Measurements from ENCODE around the gene GTPBP4. TPM values are rescaled to one million over a fixed set of nuclear protein-coding genes. Genes with fewer than 3 reads are reported as not detected.

The GTPBP4 gene
- total and polyA plus RNA-seq, 2 donors (not counting 1 experiment from before 2014, with no cell fraction given), result 28.7 to 34.4 TPM

GRCh38 chr10:955820-956217 lies 32.4 kb upstream of the GTPBP4 start:
- Histone ChIP-seq H3K9me3 (ENCODE audit: control insufficient read depth, insufficient read depth, low read depth, low read length) (no peaks in the 10 kb centered on the region), H3K27ac (ENCODE audit: insufficient read depth, low read length) (no peak overlapping the region), H4K20me1 (ENCODE audit: control insufficient read depth, extremely low read depth, insufficient read depth, low read length) (no peaks in the 10 kb centered on the region), H3K4me3 (replicated peaks in 1 of 4; ENCODE audit: control extremely low read depth in 1 of 4, insufficient read depth in 1 of 4, low read depth in 3 of 4, low read length in 4 of 4) (no peak overlapping the region), H3K4me1 (ENCODE audit: control insufficient read depth, extremely low read depth, insufficient read depth, low read length) (no peaks in the 10 kb centered on the region), H3K79me2 (ENCODE audit: control insufficient read depth, insufficient read depth, low read length) (no peaks in the 10 kb centered on the region), H3K36me3 (ENCODE audit: control insufficient read depth, insufficient read depth, low read length) (no peaks in the 10 kb centered on the region), H3K4me2 (ENCODE audit: extremely low read depth, insufficient read depth, low read length) (no peak overlapping the region), H2AFZ (ENCODE audit: low read length) (no peak overlapping the region), H3K9ac (ENCODE audit: insufficient read depth, low read length) (no peak overlapping the region), H3K27me3 (ENCODE audit: control insufficient read depth, insufficient read depth, low read length) (peaks cover 5% of the 10 kb centered on the region)
- DNase-seq (ENCODE audit: low read depth in 2 of 2), result no peak
- no peak for TF ChIP-seq CTCF (conservative IDR thresholded peaks at IDR 0.05 in 1 of 2, IDR thresholded peaks at IDR 0.05 in 1 of 2; ENCODE audit: low read depth in 1 of 2, low read length in 2 of 2)

GRCh38 chr10:958106-958505 lies 30.1 kb upstream of the GTPBP4 start:
- Histone ChIP-seq H3K27ac (ENCODE audit: insufficient read depth, low read length) (no peak overlapping the region), H3K4me2 (ENCODE audit: extremely low read depth, insufficient read depth, low read length) (no peak overlapping the region), H3K36me3 (ENCODE audit: control insufficient read depth, insufficient read depth, low read length) (no peaks in the 10 kb centered on the region), H3K9me3 (ENCODE audit: control insufficient read depth, insufficient read depth, low read depth, low read length) (no peaks in the 10 kb centered on the region), H3K4me1 (ENCODE audit: control insufficient read depth, extremely low read depth, insufficient read depth, low read length) (no peaks in the 10 kb centered on the region), H3K79me2 (ENCODE audit: control insufficient read depth, insufficient read depth, low read length) (no peaks in the 10 kb centered on the region), H2AFZ (ENCODE audit: low read length) (no peak overlapping the region), H3K4me3 (replicated peaks in 1 of 4; ENCODE audit: control extremely low read depth in 1 of 4, insufficient read depth in 1 of 4, low read depth in 3 of 4, low read length in 4 of 4) (no peak overlapping the region), H3K27me3 (ENCODE audit: control insufficient read depth, insufficient read depth, low read length) (peaks cover 5% of the 10 kb centered on the region), H4K20me1 (ENCODE audit: control insufficient read depth, extremely low read depth, insufficient read depth, low read length) (no peaks in the 10 kb centered on the region), H3K9ac (ENCODE audit: insufficient read depth, low read length) (no peak overlapping the region)
- DNase-seq (ENCODE audit: low read depth in 2 of 2), result no peak
- TF ChIP-seq EZH2 (IDR thresholded peaks at IDR 0.05; ENCODE audit: low read length, missing control alignments), result no peak
- TF ChIP-seq CTCF (conservative IDR thresholded peaks at IDR 0.05 in 1 of 2, IDR thresholded peaks at IDR 0.05 in 1 of 2; ENCODE audit: low read depth in 1 of 2, low read length in 2 of 2), result no peak

GRCh38 chr10:958856-959255 lies 29.4 kb upstream of the GTPBP4 start:
- TF ChIP-seq CTCF (conservative IDR thresholded peaks at IDR 0.05 in 1 of 2, IDR thresholded peaks at IDR 0.05 in 1 of 2; ENCODE audit: low read depth in 1 of 2, low read length in 2 of 2) (no peak), EZH2 (IDR thresholded peaks at IDR 0.05; ENCODE audit: low read length, missing control alignments) (no peak)
- no peak overlapping the region for H3K4me3 ChIP-seq (replicated peaks in 1 of 4; ENCODE audit: control extremely low read depth in 1 of 4, insufficient read depth in 1 of 4, low read depth in 3 of 4, low read length in 4 of 4)

More at GRCh38 chr10:958856-959255, 29.4 kb upstream of the GTPBP4 start:
- DNase-seq (ENCODE audit: low read depth in 2 of 2), result no peak
- no peaks in the 10 kb centered on the region for H3K79me2 ChIP-seq (ENCODE audit: control insufficient read depth, insufficient read depth, low read length)
- no peaks in the 10 kb centered on the region for H4K20me1 ChIP-seq (ENCODE audit: control insufficient read depth, extremely low read depth, insufficient read depth, low read length)
- no peaks in the 10 kb centered on the region for H3K4me1 ChIP-seq (ENCODE audit: control insufficient read depth, extremely low read depth, insufficient read depth, low read length)
- H3K9me3 ChIP-seq (ENCODE audit: control insufficient read depth, insufficient read depth, low read depth, low read length), result no peaks in the 10 kb centered on the region
- no peak overlapping the region for H3K4me2 ChIP-seq (ENCODE audit: extremely low read depth, insufficient read depth, low read length)
- H3K27me3 ChIP-seq (ENCODE audit: control insufficient read depth, insufficient read depth, low read length), result peaks cover 3% of the 10 kb centered on the region
- no peak overlapping the region for H3K27ac ChIP-seq (ENCODE audit: insufficient read depth, low read length)
- H3K9ac ChIP-seq (ENCODE audit: insufficient read depth, low read length), result no peak overlapping the region
- H3K36me3 ChIP-seq (ENCODE audit: control insufficient read depth, insufficient read depth, low read length), result no peaks in the 10 kb centered on the region
- no peak overlapping the region for H2AFZ ChIP-seq (ENCODE audit: low read length)
